Measurements from ENCODE around the gene SLC9B2. TPM values are rescaled to one million over a fixed set of nuclear protein-coding genes. Genes with fewer than 3 reads are reported as not detected.

SLC9B2 gene
- total RNA-seq, 1 experiment from 2014 or later = 91.0 TPM

GRCh38 chr4:103074744-103075434 lies 1.7 kb downstream of the SLC9B2 start:
- Histone ChIP-seq H3K4me3 (ENCODE audit: low read length) (peak overlapping the region; percentile 95), H2AFZ (ENCODE audit: low read length) (no peak overlapping the region), H3K36me3 (ENCODE audit: insufficient read depth, low read length) (peaks cover 22% of the 10 kb centered on the region), H3K9me3 (ENCODE audit: low read length) (no peaks in the 10 kb centered on the region), H3K9me2 (replicated peaks; ENCODE audit: insufficient read depth, low read length) (no peaks in the 10 kb centered on the region), H3K27ac (ENCODE audit: low read length) (peak overlapping the region; percentile 88), H3K4me1 (ENCODE audit: low read length) (peaks cover 55% of the 10 kb centered on the region), H4K20me1 (ENCODE audit: insufficient read depth, low read depth, low read length) (no peaks in the 10 kb centered on the region), H3K79me2 (ENCODE audit: low read length) (peaks cover 72% of the 10 kb centered on the region), H3K4me2 (ENCODE audit: low read depth, low read length, poor library complexity, severe bottlenecking) (peak overlapping the region; percentile 93), H3K9ac (ENCODE audit: low read length) (peak overlapping the region; percentile 98), H3K27me3 (ENCODE audit: low read length) (no peaks in the 10 kb centered on the region)
- DNase-seq = peak; percentile 80

- Histone ChIP-seq H3K36me3 (ENCODE audit: insufficient read depth, low read length) (peaks cover 28% of the 10 kb centered on the region), H3K9me3 (ENCODE audit: low read length) (no peaks in the 10 kb centered on the region), H3K4me2 (ENCODE audit: low read depth, low read length, poor library complexity, severe bottlenecking) (peak overlapping the region; percentile 93), H3K4me1 (ENCODE audit: low read length) (peaks cover 46% of the 10 kb centered on the region), H3K27ac (ENCODE audit: low read length) (peak overlapping the region; percentile 88), H3K79me2 (ENCODE audit: low read length) (peaks cover 81% of the 10 kb centered on the region), H3K9ac (ENCODE audit: low read length) (peak overlapping the region; percentile 98), H3K4me3 (ENCODE audit: low read length) (peak overlapping the region; percentile 95), H3K9me2 (replicated peaks; ENCODE audit: insufficient read depth, low read length) (no peaks in the 10 kb centered on the region), H4K20me1 (ENCODE audit: insufficient read depth, low read depth, low read length) (no peaks in the 10 kb centered on the region), H2AFZ (ENCODE audit: low read length) (no peak overlapping the region), H3K27me3 (ENCODE audit: low read length) (no peaks in the 10 kb centered on the region)
- DNase-seq = no peak
These were observed 2.6 kb downstream of the SLC9B2 start for GRCh38 chr4:103073792-103074438.

GRCh38 chr4:103067841-103068547 lies 8.6 kb downstream of the SLC9B2 start:
- peaks cover 96% of the 10 kb centered on the region for H3K79me2 ChIP-seq (ENCODE audit: low read length)
- peaks cover 71% of the 10 kb centered on the region for H3K36me3 ChIP-seq (ENCODE audit: insufficient read depth, low read length)
- no peak overlapping the region for H3K4me2 ChIP-seq (ENCODE audit: low read depth, low read length, poor library complexity, severe bottlenecking)
- H4K20me1 ChIP-seq (ENCODE audit: insufficient read depth, low read depth, low read length) = no peaks in the 10 kb centered on the region
- peaks cover 32% of the 10 kb centered on the region for H3K4me1 ChIP-seq (ENCODE audit: low read length)
- no peak for DNase-seq
- H3K9me2 ChIP-seq (replicated peaks; ENCODE audit: insufficient read depth, low read length) = no peaks in the 10 kb centered on the region
- no peak overlapping the region for H2AFZ ChIP-seq (ENCODE audit: low read length)
- H3K4me3 ChIP-seq (ENCODE audit: low read length) = no peak overlapping the region
- H3K27me3 ChIP-seq (ENCODE audit: low read length) = no peaks in the 10 kb centered on the region
- H3K9ac ChIP-seq (ENCODE audit: low read length) = no peak overlapping the region
- H3K27ac ChIP-seq (ENCODE audit: low read length) = no peak overlapping the region
- no peaks in the 10 kb centered on the region for H3K9me3 ChIP-seq (ENCODE audit: low read length)

- Histone ChIP-seq H3K36me3 (ENCODE audit: insufficient read depth, low read length) (peaks cover 59% of the 10 kb centered on the region), H3K9me2 (replicated peaks; ENCODE audit: insufficient read depth, low read length) (no peaks in the 10 kb centered on the region), H4K20me1 (ENCODE audit: insufficient read depth, low read depth, low read length) (no peaks in the 10 kb centered on the region), H3K4me3 (ENCODE audit: low read length) (no peak overlapping the region), H3K79me2 (ENCODE audit: low read length) (peaks cover 50% of the 10 kb centered on the region), H2AFZ (ENCODE audit: low read length) (no peak overlapping the region), H3K27ac (ENCODE audit: low read length) (no peak overlapping the region), H3K27me3 (ENCODE audit: low read length) (no peaks in the 10 kb centered on the region), H3K9me3 (ENCODE audit: low read length) (no peaks in the 10 kb centered on the region), H3K4me2 (ENCODE audit: low read depth, low read length, poor library complexity, severe bottlenecking) (no peak overlapping the region), H3K9ac (ENCODE audit: low read length) (no peak overlapping the region), H3K4me1 (ENCODE audit: low read length) (no peaks in the 10 kb centered on the region)
- no peak for DNase-seq
These were observed 16.0 kb downstream of the SLC9B2 start for GRCh38 chr4:103060453-103061148.

- H3K27me3 ChIP-seq (ENCODE audit: low read length) = no peaks in the 10 kb centered on the region
- no peak overlapping the region for H3K9ac ChIP-seq (ENCODE audit: low read length)
- no peak overlapping the region for H3K27ac ChIP-seq (ENCODE audit: low read length)
- no peak overlapping the region for H2AFZ ChIP-seq (ENCODE audit: low read length)
- H3K4me2 ChIP-seq (ENCODE audit: low read depth, low read length, poor library complexity, severe bottlenecking) = no peak overlapping the region
- no peaks in the 10 kb centered on the region for H3K9me2 ChIP-seq (replicated peaks; ENCODE audit: insufficient read depth, low read length)
- H3K9me3 ChIP-seq (ENCODE audit: low read length) = no peaks in the 10 kb centered on the region
- no peaks in the 10 kb centered on the region for H4K20me1 ChIP-seq (ENCODE audit: insufficient read depth, low read depth, low read length)
- H3K4me3 ChIP-seq (ENCODE audit: low read length) = no peak overlapping the region
- H3K79me2 ChIP-seq (ENCODE audit: low read length) = peaks cover 7% of the 10 kb centered on the region
- H3K4me1 ChIP-seq (ENCODE audit: low read length) = no peaks in the 10 kb centered on the region
- DNase-seq = no peak
- peaks cover 18% of the 10 kb centered on the region for H3K36me3 ChIP-seq (ENCODE audit: insufficient read depth, low read length)
These were observed 22.5 kb downstream of the SLC9B2 start for GRCh38 chr4:103054030-103054429.

- Histone ChIP-seq H3K4me3 (ENCODE audit: low read length) (no peak overlapping the region), H3K79me2 (ENCODE audit: low read length) (peaks cover 5% of the 10 kb centered on the region; the same call in 1 of the 2 replicates), H3K9ac (ENCODE audit: low read length) (no peak overlapping the region), H4K20me1 (ENCODE audit: insufficient read depth, low read depth, low read length) (no peaks in the 10 kb centered on the region), H3K9me3 (ENCODE audit: low read length) (no peaks in the 10 kb centered on the region), H3K27me3 (ENCODE audit: low read length) (no peaks in the 10 kb centered on the region), H3K27ac (ENCODE audit: low read length) (no peak overlapping the region), H3K36me3 (ENCODE audit: insufficient read depth, low read length) (peaks cover 24% of the 10 kb centered on the region), H2AFZ (ENCODE audit: low read length) (no peak overlapping the region), H3K9me2 (replicated peaks; ENCODE audit: insufficient read depth, low read length) (no peaks in the 10 kb centered on the region), H3K4me1 (ENCODE audit: low read length) (no peaks in the 10 kb centered on the region), H3K4me2 (ENCODE audit: low read depth, low read length, poor library complexity, severe bottlenecking) (no peak overlapping the region)
- DNase-seq = no peak
These were observed 23.8 kb downstream of the SLC9B2 start for GRCh38 chr4:103052779-103053178.

GRCh38 chr4:103052145-103052544 lies 24.4 kb downstream of the SLC9B2 start:
- no peaks in the 10 kb centered on the region for H3K4me1 ChIP-seq (ENCODE audit: low read length)
- H3K27me3 ChIP-seq (ENCODE audit: low read length) = no peaks in the 10 kb centered on the region
- no peak for DNase-seq
- H3K27ac ChIP-seq (ENCODE audit: low read length) = no peak overlapping the region
- H4K20me1 ChIP-seq (ENCODE audit: insufficient read depth, low read depth, low read length) = no peaks in the 10 kb centered on the region
- no peak overlapping the region for H3K4me3 ChIP-seq (ENCODE audit: low read length)
- peaks cover 26% of the 10 kb centered on the region for H3K36me3 ChIP-seq (ENCODE audit: insufficient read depth, low read length)
- no peaks in the 10 kb centered on the region for H3K9me3 ChIP-seq (ENCODE audit: low read length)
- H3K79me2 ChIP-seq (ENCODE audit: low read length) = peaks cover 5% of the 10 kb centered on the region; the same call in 1 of the 2 replicates
- H3K4me2 ChIP-seq (ENCODE audit: low read depth, low read length, poor library complexity, severe bottlenecking) = no peak overlapping the region
- no peak overlapping the region for H3K9ac ChIP-seq (ENCODE audit: low read length)
- H3K9me2 ChIP-seq (replicated peaks; ENCODE audit: insufficient read depth, low read length) = no peaks in the 10 kb centered on the region
- no peak overlapping the region for H2AFZ ChIP-seq (ENCODE audit: low read length)
